Fibroblast of gingiva (primary cell): ENCODE measurements around the gene UPF2.
A peak's percentile ranks its signal among the peaks of the same experiment; 100 is the strongest.

Experiments used
- DNase-seq: peaks from one replicate; pipeline ENCODE4 v3.0.0-alpha.2; 2011; ENCODE audit warnings: low read depth

UPF2 gene

GRCh38 chr10:11884706-11885423 lies 157.7 kb downstream of the UPF2 start:
- no peak for DNase-seq

GRCh38 chr10:11882646-11883375 lies 159.8 kb downstream of the UPF2 start:
- DNase-seq, result no peak

GRCh38 chr10:11881477-11882417 lies 160.9 kb downstream of the UPF2 start:
- no peak for DNase-seq

- no peak for DNase-seq
Observed at GRCh38 chr10:11881030-11881476, 161.6 kb downstream of the UPF2 start.

- DNase-seq, result no peak
Observed at GRCh38 chr10:11880151-11881029, 162.2 kb downstream of the UPF2 start.

GRCh38 chr10:11879387-11880094 lies 163.1 kb downstream of the UPF2 start:
- no peak for DNase-seq

GRCh38 chr10:11878776-11879175 lies 163.8 kb downstream of the UPF2 start:
- no peak for DNase-seq

- DNase-seq, result no peak
Observed at GRCh38 chr10:11877591-11877905, 165.1 kb downstream of the UPF2 start.

- no peak for DNase-seq
Observed at GRCh38 chr10:11876805-11877590, 165.6 kb downstream of the UPF2 start.

GRCh38 chr10:11876324-11876723 lies 166.3 kb downstream of the UPF2 start:
- DNase-seq, result no peak

- peak; percentile 86 for DNase-seq
Observed at GRCh38 chr10:11875494-11876281, 166.9 kb downstream of the UPF2 start.

GRCh38 chr10:11874568-11875493 lies 167.8 kb downstream of the UPF2 start:
- DNase-seq, result no peak

- no peak for DNase-seq
Observed at GRCh38 chr10:11871466-11871865, 171.1 kb downstream of the UPF2 start.

GRCh38 chr10:11870900-11871400 lies 171.7 kb downstream of the UPF2 start:
- no peak for DNase-seq

GRCh38 chr10:11870461-11870780 lies 172.2 kb downstream of the UPF2 start:
- no peak for DNase-seq
